Transverse colon (tissue), 3 donors: ENCODE results near the gene SINHCAF.

Source experiments
- POLR2A ChIP-seq: fragments of 450-650 bp; IDR thresholded peaks from one replicate; pipeline ENCODE4 v1.6.1; 2016; ENCODE audit warnings: antibody characterized with exemption, mild to moderate bottlenecking, moderate library complexity
- TF ChIP-seq, protein P1 (sequence below), 5 experiments: fragments of 200-600 bp in 3 of 5; fragments of 450-650 bp in 2 of 5; sonication (generic) in 3 of 5; IDR thresholded peaks; 1 replicate in 2 of 5; 2 replicates in 3 of 5; pipeline ENCODE4 v1.5.1; 2016 to 2017; ENCODE audit warnings: antibody characterized with exemption in 5 of 5, inconsistent platforms in 3 of 5, mild to moderate bottlenecking in 2 of 5, moderate library complexity in 1 of 5

DNA sequence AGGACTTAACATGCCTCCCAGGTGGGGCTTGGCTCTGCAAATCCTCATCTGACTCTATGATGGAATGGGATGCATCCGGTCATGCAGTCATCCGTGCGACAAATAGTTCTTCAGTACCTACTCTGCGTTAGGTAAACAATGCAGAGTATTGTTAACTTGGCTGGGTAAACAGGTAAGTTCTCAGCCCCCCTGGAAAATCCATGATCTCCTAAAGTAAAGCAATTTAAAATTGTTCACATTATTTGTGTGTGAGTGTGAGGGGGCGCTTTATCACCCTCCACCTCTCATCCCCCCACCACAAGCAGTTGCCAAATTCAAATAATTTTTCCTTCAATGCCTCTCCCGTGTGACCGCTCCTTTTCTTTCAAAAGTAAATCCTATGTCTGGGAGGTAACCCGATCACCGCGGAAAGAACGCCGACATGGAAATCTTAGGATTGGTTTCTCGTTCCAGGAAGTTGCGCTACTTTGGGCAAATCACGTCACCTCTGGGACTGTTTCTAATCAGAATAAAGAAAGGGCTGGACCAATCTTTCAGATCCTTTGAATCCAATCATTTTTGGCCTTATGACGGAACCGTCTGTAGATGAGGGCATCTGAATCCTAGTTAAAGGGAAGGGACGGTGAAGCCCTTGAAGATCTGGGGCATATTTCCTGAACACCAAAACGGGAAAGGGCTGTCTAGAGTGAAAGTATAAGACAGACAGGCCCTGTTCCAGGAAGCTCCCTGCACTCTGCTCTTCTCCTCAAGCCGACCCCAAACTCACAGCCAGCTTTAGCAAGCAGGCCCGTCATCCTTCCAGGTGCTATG is 44.0 kb upstream of the SINHCAF start:
- TF ChIP-seq, protein P1, sequence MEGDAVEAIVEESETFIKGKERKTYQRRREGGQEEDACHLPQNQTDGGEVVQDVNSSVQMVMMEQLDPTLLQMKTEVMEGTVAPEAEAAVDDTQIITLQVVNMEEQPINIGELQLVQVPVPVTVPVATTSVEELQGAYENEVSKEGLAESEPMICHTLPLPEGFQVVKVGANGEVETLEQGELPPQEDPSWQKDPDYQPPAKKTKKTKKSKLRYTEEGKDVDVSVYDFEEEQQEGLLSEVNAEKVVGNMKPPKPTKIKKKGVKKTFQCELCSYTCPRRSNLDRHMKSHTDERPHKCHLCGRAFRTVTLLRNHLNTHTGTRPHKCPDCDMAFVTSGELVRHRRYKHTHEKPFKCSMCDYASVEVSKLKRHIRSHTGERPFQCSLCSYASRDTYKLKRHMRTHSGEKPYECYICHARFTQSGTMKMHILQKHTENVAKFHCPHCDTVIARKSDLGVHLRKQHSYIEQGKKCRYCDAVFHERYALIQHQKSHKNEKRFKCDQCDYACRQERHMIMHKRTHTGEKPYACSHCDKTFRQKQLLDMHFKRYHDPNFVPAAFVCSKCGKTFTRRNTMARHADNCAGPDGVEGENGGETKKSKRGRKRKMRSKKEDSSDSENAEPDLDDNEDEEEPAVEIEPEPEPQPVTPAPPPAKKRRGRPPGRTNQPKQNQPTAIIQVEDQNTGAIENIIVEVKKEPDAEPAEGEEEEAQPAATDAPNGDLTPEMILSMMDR (IDR thresholded peaks at IDR 0.05): no peak
- TF ChIP-seq POLR2A: no peak
